ENCODE measurements around the gene NFKB1. TPM values are rescaled to one million over a fixed set of nuclear protein-coding genes. Genes with fewer than 3 reads are reported as not detected.
"Not testable (repeated sequence)": the region's sequence is repeated elsewhere in the genome, so short reads cannot be mapped to it uniquely, and the experiment has no call there.

NFKB1 gene, protein sequence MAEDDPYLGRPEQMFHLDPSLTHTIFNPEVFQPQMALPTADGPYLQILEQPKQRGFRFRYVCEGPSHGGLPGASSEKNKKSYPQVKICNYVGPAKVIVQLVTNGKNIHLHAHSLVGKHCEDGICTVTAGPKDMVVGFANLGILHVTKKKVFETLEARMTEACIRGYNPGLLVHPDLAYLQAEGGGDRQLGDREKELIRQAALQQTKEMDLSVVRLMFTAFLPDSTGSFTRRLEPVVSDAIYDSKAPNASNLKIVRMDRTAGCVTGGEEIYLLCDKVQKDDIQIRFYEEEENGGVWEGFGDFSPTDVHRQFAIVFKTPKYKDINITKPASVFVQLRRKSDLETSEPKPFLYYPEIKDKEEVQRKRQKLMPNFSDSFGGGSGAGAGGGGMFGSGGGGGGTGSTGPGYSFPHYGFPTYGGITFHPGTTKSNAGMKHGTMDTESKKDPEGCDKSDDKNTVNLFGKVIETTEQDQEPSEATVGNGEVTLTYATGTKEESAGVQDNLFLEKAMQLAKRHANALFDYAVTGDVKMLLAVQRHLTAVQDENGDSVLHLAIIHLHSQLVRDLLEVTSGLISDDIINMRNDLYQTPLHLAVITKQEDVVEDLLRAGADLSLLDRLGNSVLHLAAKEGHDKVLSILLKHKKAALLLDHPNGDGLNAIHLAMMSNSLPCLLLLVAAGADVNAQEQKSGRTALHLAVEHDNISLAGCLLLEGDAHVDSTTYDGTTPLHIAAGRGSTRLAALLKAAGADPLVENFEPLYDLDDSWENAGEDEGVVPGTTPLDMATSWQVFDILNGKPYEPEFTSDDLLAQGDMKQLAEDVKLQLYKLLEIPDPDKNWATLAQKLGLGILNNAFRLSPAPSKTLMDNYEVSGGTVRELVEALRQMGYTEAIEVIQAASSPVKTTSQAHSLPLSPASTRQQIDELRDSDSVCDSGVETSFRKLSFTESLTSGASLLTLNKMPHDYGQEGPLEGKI
- 34.1 and 43.9 TPM in 2 replicates for total RNA-seq

DNA sequence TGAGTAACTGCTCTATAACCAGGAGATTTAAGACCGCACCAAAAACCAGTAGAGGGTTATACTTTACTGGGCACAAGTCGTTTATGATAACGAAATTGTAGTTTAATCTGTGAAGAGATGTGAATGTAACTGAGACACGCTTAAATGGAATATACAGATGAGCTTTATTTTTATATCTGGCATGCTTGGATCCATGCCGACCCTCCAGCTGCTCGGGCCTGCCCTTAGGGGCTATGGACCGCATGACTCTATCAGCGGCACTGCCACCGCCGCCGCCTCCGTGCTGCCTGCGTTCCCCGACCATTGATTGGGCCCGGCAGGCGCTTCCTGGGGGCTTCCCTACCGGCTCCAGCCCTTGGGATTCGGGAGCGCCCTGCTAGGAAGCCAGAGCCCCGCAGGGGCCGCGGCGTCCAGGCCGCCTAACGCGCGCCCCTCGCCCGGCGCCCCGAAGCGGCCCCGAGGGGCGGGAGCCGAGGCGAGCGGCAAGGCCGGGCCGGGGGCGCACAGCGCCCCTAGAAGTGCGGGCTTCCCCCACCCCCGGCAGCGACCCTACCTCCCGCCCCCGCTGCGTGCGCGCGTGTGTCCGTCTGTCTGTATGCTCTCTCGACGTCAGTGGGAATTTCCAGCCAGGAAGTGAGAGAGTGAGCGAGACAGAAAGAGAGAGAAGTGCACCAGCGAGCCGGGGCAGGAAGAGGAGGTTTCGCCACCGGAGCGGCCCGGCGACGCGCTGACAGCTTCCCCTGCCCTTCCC, at the start of gene NFKB1:
Gene NFKB1, plus strand, starts transcription at position 664 of the 751 bp plus-strand sequence. CDS start 24,160 bp downstream, outside the sequence.
- no peak for DNase-seq (ENCODE audit: extremely low read depth, low read depth, low spot score)

DNA sequence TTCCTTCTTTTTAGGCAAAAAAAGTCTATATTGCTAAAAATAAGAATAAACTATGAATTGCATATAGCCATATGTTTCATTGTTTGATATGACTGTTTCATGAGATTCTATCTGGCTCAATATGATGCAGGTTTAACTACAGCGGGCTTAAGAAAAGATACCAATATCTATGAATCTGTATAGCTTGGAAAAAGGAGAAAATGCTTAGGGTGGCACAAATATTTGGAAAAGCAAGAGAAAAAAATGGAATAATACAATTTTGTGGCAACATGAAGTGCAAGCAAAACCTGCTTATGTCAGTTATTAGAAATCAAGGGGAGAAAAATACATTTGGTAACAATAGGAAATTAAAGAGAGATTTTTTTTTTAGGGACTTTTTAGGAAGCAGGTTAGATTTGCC, 48.3 kb upstream of the NFKB1 start:
- DNase-seq (ENCODE audit: extremely low read depth, low read depth, low spot score), result no peak

GRCh38 chr4:102453827-102454226, 47.3 kb upstream of the NFKB1 start:
- no peak for DNase-seq (ENCODE audit: extremely low read depth, low read depth, low spot score)

DNA sequence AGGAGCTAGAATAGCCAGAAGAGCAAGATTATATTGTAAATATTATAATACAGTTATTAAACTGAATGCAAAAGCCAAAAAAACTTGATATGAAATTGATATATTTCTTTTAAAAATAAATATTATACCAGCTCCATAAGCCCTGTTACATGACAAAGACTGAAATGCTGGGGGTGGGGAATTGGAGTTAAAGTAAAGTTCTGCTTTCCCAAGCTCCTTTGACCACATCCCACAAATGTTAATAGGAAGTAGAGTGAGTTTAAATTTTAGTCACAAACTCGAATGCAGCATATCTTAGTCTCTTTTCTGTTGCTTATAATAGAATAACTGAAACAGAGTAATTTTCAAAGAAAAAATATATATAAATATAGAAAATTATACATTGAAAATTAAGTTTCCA, 46.9 kb upstream of the NFKB1 start:
- no peak for DNase-seq (ENCODE audit: extremely low read depth, low read depth, low spot score)

GRCh38 chr4:102454981-102455685, 46.0 kb upstream of the NFKB1 start:
- DNase-seq (ENCODE audit: extremely low read depth, low read depth, low spot score), result no peak

DNA sequence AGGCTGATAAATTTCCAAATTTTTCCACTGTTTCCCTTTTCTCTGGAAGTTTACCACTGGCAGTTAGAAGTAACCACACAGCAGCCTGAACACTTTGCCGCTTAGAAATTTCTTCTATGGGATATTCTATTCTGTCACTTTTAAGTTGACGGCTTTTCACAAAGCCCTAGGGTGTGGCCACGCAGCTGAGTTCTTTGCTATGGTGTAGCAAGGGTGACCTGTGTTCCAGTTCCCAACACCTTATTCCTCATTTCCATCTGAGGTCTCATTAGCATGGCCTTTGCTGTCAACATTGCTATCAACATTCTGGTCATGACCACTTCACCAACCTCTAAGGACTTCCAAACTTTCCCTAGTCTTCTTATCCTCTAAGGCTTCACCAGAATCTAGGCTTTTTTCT, 45.4 kb upstream of the NFKB1 start:
- DNase-seq (ENCODE audit: extremely low read depth, low read depth, low spot score), result no peak

DNA sequence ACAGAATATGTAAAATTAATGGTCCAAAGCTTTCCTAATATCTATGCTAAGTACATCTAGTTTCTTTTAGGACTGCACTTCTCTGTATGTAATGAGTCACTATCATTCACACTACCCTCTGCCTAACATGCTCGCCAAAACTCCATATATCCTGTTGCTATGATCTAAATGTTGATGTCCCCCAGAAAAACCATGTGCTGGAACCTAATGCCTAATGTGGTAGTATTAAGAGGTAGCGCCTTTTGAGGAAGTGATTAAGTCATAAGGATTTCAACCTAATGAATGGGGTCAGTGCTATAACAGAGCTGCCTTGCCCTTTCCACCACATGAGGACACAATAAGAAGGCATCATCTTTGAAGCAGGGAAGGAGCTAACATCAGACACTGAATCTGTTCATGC, 34.9 kb upstream of the NFKB1 start:
- DNase-seq (ENCODE audit: extremely low read depth, low read depth, low spot score), result peak; percentile 71

GRCh38 chr4:102469806-102470205, 31.4 kb upstream of the NFKB1 start:
- no peak for DNase-seq (ENCODE audit: extremely low read depth, low read depth, low spot score)

- no peak for DNase-seq (ENCODE audit: extremely low read depth, low read depth, low spot score)
These were observed 28.6 kb upstream of the NFKB1 start for GRCh38 chr4:102472441-102473013.

GRCh38 chr4:102473476-102473875, 27.7 kb upstream of the NFKB1 start:
- DNase-seq (ENCODE audit: extremely low read depth, low read depth, low spot score), result no peak

- DNase-seq (ENCODE audit: extremely low read depth, low read depth, low spot score), result no peak
These were observed 26.2 kb upstream of the NFKB1 start for GRCh38 chr4:102474736-102475504.

GRCh38 chr4:102477657-102478056, 23.5 kb upstream of the NFKB1 start:
- no peak for DNase-seq (ENCODE audit: extremely low read depth, low read depth, low spot score)

DNA sequence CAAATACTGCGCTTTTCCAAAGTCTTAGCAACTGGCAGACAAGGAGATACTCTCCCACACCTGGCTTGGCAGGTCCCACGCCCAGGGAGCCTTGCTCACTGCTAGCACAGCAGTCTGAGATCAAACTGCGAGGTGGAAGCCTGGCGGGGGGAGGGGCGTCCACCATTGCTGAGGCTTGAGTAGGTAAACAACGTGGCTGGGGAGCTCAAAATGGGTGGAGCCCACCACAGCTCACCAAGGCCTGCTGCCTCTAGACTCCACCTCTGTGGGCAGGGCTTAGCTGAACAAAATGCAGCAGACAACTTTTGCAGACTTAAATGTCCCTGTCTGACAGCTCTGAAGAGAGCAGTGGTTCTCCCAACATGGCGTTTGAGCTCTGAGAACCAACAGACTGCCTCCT, 23.0 kb upstream of the NFKB1 start:
- DNase-seq (ENCODE audit: extremely low read depth, low read depth, low spot score), result no peak

- not testable (repeated sequence) for DNase-seq (ENCODE audit: extremely low read depth, low read depth, low spot score)
These were observed 21.3 kb upstream of the NFKB1 start for GRCh38 chr4:102479832-102480231.

- DNase-seq (ENCODE audit: extremely low read depth, low read depth, low spot score), result no peak
These were observed 18.0 kb upstream of the NFKB1 start for GRCh38 chr4:102483120-102483519.

DNA sequence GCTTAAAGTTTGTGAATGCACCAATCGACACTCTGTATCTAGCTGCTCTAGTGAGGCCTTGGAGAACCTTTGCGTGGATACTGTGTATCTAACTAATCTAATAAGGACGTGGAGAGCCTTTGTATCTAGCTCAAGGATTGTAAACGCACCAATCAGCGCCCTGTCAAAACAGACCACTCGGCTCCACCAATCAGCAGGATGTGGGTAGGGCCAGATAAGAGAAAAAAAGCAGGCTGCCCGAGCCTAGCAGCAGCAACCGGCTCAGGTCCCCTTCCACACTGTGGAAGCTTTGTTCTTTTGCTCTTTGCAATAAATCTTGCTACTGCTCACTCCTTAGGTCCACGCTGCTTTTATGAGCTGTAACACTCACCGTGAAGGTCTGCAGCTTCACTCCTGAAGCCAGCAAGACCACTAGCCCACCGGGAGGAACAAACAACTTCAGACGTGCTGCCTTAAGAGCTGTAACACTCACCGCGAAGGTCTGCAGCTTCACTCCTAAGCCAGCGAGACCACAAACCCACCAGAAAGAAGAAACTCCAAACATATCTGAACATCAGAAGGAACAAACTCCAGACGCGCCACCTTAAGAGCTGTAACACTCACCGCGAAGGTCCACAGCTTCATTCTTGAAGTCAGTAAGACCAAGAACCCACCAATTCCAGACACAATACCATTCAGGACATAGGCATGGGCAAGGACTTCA, 17.0 kb upstream of the NFKB1 start:
- not testable (repeated sequence) for DNase-seq (ENCODE audit: extremely low read depth, low read depth, low spot score)

DNA sequence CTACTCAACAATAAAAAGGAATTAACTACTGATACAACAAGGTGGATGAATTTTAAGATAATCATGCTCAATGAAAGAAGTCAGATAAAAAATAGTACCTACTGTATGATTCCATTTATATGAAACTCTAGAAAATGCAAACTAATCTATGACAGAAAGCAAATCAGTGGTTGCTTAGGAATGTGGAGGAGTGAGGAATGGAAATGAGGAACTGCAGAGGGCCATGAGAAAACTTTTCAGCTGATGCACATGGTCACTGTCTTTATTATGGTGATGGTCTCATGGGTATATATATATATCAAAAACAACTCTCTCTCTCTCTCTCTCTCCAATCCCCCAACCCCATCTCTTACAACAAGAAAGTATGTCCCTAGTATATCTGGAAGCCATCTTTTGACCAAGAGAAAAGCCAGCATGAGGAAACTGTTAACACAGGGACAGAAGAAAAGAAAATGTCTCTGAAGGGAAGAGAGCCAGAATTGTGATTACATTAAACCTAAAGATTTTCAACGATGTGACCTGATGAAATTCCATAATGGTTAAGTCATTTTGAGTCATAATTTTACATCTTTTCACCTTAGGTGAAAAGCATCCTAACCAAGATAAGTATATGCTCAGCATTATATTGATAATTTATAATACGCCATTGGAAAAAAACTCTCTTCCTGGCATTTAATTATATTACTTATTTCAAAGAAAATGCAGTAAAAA, 8.5 kb upstream of the NFKB1 start:
- no peak for DNase-seq (ENCODE audit: extremely low read depth, low read depth, low spot score)

DNA sequence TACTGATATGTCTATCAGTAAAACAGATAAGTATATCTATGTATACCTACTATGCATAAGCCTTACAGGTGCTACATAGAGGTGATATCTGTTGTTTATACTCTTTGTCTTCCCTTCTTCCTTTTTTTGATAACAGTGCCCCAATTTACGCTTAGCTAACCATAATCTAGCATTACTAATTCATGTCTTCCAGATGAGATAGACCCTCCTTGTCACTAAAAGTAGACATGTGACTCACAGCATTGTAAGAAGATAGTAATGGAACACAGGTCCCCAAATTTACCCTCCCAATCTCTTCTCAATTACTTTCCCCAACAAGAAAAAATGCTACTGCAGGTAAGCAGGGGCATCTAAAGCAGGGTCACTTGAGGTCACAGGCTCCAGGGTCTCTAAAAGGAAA, 7.9 kb upstream of the NFKB1 start:
- DNase-seq (ENCODE audit: extremely low read depth, low read depth, low spot score), result no peak

All from glomerular endothelial cell (primary cell).